HL-60/S4 treated with retinoic acid at 250 ng/mL for 4 days and 3 days (cell line): ENCODE data around the gene UBE2J1.
"Not testable (repeated sequence)": the region's sequence is repeated elsewhere in the genome, so short reads cannot be mapped to it uniquely, and the experiment has no call there.

Experiments used
- in situ Hi-C: fragments of 300-500 bp; cut with MboI; formaldehyde crosslinking; loops from 2 replicates; pipeline ENCODE4 v1.7.0; 2022; ENCODE audit warnings: low sequenced_read_pairs

Gene UBE2J1, protein sequence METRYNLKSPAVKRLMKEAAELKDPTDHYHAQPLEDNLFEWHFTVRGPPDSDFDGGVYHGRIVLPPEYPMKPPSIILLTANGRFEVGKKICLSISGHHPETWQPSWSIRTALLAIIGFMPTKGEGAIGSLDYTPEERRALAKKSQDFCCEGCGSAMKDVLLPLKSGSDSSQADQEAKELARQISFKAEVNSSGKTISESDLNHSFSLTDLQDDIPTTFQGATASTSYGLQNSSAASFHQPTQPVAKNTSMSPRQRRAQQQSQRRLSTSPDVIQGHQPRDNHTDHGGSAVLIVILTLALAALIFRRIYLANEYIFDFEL

DNA sequence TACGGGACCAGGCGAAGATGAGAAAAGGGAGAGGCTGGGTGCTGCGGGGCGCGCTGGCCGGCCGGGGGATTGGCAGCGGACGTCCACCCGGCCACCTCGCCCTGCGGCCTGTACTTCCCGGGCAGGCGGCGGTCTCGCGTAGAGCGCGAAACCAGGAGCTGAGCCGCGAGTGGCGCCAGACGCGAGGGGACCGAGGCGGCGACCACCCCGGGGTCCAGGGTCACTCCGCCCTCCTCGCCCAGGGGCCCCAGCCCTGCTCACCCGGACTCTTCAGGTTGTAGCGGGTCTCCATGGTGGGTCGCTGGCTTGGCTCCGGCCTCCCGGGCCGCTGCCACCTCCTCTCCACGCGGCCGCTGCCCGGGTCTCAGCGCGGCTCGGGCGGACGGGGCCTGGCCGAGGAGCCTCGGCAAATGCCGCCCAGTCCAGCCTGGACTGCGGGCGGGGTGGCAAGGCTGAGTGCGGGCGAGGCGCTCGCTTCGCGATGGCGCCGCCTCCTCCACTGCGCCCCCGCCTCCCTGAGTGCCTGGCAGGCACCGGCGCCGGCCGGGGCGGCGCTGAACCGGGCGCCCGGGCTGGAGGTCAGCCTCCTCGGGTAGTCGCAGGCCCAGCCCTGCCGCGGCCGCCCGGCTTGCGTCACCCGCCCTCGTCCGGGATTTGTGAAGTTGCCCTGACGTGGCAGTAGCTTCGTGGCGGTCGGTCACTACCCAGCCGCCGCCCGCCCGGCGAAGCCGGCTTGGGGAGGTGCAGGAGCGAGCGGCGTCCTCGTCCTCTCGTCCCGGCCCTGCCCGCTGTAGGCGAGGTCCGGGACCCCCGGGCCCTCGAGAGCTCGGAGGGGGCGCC, at the start of gene UBE2J1:
TSS of gene UBE2J1 (minus strand) at position 445 of the 840 bp plus-strand sequence. CDS start at position 292, 153 bp downstream.
- in situ Hi-C loops: loop anchor here (25.0 kb wide), 1 partner anchor 365 kb away; no protein-coding TSS in a partner anchor

DNA sequence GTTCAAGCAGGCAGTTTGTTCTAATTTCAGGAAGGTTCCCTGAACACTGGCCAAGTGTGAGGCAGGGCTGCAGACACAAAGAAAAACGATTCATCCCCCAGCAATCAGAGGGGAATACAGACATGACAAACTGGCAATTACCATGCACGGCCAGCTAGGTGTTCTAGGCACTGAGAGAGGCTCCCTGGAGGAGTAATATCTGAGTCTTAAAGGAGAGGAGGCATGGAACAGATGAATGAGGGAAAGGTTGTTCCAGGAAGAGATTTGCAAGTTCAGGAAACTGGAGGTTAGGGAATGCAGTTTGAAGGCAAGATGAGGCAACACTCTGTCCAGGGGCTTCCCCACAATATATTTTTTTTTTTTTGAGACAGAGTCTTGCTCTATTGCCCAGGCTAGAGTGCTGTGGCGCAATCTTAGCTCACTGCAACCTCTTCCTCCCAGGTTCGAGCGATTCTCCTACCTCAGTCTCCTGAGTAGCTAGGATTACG, 48.4 kb upstream of the UBE2J1 start:
- in situ Hi-C loops: no loop called here

DNA sequence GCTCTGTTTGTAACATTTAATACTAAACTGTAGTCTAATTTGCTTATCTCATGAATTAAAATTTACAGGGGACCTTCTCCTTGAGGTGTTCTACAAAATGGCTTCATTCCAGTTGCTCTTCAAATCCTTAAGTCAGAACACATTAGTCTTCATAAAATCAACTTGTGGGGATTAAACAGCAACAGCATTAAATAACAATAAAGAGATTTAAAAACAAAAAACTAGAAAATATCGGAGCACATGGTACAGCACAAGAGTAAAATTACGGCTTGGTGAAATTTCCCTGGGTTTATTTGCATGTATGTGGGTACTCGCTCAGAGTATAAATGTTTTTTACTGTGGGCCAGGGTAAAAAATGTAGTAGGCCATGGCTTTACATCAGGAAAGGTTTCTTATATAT, 47.5 kb upstream of the UBE2J1 start:
- in situ Hi-C loops: no loop called here

DNA sequence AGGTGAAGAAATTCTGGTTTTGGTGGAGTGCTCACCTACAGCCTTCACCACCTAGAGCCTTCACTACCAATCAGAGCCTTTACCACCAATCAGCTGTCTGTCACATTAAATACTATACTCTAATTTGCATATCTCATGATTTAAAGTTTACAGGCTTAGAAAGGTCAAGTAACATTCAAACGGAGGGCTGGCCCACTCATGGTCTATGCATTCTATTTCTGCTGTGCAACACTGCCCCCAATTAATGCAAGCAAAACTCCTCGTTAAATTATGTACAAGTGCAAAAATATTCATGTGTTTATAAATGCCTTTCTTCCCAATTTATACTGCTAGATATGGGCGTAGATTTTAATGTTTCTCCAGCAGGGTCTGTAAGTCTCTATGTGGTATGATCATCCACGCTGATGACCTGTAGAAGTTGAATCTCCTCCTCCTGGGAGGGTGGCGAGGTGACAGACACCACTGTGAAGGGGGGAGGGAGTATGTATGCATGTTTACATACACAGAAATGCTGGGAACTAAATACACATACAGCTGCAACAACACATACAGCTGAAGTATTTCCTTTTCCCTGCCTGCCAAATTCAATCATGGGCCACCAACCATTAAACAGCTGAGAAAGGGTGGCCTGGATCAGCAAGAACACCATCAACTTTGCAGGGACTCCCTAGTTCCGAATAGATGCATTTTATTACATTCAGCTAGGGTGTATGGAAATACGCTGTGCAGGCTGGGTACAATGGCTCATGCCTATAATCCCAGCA, 46.4 kb upstream of the UBE2J1 start:
- in situ Hi-C loops: no loop called here

DNA sequence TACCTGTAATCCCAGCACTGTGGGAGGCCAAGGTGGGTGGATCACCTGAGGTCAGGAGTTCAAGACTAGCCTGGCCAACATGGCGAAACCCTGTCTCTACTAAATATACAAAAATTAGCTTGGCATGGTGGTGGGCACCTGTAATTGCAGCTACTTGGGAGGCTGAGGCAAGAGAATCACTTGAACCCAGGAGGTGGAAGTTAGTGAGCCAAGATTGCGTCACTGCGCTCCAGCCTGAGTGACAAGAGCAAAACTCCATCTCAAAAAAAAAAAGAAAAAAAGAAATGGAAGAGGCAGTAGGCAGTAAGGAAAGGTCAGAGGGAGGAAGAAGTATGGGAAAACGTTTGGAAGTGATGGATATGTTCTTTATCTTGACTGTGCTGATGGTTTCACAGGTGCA, 45.4 kb upstream of the UBE2J1 start:
- in situ Hi-C loops: not testable (repeated sequence)

DNA sequence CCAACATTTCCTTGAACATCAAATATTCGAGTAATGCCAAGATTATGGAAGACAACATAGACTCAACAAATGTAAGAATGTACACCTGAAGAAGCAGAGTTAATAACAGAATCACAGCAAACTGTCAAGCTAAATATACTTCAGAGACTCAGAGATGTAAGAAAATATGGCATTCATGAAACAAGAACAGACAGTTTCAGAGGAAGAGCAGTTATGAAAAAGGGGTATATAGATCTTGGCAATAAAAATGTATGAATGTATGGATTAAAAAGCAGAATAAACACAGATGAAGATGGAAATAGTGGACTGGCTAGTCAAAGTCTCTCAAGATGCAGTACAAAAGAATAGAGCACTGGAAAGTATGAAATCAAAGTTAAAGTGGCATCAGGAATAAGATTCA, 41.1 kb upstream of the UBE2J1 start:
- in situ Hi-C loops: no loop called here

DNA sequence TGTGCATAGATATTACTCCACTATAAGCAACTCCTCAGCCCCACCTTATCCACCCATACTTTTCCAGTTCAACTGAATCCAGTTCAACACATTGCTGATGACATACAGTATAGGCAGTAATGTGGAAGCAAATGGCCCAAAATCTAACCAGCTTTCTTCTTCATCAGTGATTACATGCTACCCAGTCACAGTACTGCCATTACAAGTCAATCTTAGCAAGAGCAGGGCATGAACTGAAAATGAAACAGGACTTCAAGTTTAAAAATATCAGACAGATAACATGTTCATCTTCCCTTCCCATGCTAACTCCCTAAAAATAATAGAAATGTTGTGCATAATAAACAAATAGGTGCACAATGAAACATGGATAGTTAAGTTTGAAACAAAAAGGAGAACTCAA, 40.3 kb upstream of the UBE2J1 start:
- in situ Hi-C loops: no loop called here

DNA sequence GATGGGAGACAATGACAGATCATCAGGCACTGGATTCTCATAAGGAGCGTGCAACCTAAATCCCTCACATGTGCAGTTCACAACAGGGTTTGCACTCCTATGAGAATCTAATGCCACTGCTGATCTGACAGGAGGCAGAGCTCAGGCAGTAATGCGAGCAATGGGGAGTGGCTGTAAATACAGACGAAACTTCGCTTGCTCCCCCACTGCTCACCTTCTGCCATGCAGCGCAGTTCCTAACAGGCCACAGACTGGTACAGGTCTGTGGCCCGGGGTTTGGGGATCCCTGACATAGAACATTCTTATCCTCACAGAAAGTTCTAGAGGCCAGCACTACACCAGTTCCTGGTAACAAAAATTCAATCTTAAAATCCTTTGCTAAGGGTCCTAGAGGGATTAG, 36.3 kb upstream of the UBE2J1 start:
- in situ Hi-C loops: no loop called here

DNA sequence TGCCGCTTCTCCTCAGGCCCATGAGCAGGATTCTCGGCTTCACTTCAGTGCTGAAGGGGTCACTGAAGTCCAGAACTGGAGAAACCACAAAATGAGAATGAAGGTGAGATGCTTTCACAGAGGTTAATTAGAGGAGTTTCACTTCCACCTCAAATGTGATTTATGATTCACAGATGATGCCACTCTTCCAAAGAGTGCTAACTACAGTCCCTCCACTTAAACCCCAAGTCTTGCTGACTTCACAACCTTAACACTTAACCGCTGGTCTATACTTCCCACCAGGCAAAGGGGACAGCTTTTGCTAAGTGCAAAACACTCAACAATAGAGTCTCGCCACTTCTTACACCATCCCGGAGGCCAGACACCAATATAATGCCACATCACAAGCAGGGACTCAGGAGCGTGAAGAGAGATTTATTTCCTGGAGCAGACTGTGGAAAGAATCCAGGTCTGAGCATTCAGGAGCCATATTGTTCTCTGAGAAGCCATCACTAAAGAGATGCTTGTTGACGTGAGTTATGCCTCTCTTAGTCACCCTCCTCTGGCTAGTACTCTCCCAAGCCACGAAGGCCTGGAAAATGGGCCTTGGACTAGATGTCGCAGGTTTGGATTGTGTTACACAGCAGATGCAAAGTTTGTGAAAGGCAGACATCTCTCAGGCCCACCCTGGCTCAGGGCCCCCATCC, 35.1 kb upstream of the UBE2J1 start:
- in situ Hi-C loops: no loop called here

DNA sequence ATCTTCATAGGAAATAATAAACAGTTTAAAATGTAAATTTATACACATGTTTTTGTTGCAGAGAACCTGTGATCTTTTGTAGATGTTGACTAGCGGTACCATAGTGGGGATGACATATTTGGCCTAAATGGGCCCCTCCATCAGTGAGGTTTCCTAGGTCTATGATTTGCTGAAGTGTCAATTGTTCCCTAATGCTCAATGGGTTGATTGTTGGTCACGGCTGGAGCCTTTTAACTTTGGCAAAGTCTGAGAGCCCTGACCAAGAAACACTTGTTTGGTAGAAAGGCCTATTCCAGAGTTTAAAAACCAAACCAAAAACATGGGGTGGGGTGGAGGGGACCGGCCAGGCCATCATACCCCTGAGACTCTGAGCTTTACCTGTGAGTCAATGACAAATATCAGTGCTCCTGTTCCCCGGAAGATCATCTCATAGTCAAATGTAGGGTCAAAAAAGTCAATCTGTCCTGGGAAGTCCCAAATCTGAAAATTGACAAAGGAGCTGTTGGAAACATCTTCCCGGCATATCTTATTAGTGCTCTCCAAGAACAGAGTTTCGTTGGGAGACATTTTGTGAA, 34.5 kb upstream of the UBE2J1 start:
- in situ Hi-C loops: no loop called here

DNA sequence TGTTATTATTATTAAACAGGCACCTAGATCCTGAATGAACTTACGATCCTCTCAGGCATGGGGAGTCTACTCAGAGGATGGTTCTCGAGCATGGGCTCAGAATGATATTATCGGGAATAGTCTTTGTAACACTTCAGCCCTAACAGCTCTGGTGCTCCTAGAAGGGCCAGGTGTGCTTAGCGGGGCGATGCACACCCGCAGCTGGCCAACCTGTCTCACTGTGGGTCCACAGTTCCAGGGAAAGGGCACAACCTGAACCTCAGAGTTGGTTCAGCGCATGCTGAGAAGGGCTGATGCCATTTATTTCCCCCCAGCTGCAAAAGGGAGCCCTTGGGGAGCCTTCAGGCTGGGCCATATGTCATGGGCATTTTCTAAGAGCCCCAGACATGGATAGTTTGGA, 33.3 kb upstream of the UBE2J1 start:
- in situ Hi-C loops: no loop called here

DNA sequence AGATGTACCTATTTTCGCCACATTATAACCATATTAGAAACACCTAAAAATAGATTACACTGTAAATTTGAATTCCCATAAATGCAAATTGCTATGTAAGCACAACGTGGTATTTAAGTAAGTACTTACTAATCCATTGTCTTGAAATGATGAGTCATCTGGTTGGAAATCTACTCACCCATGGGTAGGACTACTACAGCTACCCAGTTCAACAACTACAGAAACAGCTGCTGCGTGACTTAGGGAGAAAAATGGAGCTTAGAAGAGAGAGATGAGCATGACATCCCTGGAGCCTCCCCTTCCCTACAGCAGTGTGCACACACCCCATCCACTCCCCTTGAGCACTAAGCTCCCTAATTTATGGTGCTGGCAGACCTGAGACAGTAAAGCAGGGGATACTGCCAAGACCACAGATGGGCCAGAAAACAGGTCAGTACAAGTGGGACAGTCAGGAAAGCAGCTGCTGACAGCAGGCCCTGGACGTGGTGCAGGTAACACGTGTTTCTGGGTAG, 32.7 kb upstream of the UBE2J1 start:
- in situ Hi-C loops: no loop called here

DNA sequence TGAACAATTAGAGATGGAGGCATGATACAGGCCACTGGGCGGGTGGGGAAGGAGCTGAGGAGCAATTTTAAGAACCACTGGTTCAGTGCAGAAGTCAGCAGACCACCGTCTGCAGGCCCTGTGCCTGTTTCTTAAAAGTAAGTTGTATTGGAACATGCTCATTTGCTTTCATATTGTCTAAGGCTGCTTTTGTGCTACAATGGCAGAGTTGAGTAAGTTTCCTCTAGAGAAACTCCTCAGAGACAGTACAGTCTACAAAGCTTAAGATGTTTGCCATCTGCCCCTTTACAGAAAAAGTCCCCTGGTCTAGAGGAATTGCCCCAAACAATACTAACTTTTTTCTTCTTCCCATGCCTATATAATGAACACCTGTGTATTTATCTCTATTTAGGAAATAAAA, 28.5 kb upstream of the UBE2J1 start:
- in situ Hi-C loops: no loop called here

DNA sequence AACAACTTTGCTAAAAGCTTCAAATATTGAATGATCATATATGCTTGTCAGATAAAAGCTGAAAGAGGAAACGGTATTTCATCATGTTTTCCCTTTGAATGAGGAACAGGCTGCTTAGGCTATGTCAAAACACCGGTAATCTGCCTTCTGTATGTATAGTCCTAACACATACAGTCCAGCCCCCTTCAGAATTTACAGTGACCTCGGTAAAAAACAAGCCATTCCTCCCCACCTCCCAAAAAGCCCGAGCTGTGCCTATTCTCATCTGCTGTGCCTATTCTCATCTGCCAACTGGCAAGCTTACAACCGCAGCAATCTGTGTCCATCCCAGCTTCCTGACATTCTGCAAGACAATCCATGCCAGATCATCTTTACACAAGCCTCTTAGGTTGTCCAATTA, 26.8 kb upstream of the UBE2J1 start:
- in situ Hi-C loops: no loop called here

DNA sequence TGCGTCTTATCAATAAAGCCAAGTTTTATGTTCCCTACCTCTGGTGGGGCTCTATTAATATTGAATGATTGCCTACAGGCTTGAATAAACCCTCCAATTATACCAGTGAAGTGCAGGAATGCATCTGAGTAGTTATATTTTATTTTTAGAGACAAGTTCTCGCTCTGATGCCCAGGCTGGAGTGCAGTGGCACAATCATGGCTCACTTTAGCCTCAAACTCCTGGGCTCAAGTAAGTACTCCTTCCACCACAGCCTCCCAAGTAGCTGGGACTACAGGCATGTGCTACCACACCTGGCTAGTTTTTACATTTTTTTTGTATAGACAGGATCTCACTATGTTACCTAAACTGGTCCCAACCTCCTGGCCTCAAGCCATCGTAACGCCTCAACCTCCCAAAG, 26.1 kb upstream of the UBE2J1 start:
- in situ Hi-C loops: no loop called here

DNA sequence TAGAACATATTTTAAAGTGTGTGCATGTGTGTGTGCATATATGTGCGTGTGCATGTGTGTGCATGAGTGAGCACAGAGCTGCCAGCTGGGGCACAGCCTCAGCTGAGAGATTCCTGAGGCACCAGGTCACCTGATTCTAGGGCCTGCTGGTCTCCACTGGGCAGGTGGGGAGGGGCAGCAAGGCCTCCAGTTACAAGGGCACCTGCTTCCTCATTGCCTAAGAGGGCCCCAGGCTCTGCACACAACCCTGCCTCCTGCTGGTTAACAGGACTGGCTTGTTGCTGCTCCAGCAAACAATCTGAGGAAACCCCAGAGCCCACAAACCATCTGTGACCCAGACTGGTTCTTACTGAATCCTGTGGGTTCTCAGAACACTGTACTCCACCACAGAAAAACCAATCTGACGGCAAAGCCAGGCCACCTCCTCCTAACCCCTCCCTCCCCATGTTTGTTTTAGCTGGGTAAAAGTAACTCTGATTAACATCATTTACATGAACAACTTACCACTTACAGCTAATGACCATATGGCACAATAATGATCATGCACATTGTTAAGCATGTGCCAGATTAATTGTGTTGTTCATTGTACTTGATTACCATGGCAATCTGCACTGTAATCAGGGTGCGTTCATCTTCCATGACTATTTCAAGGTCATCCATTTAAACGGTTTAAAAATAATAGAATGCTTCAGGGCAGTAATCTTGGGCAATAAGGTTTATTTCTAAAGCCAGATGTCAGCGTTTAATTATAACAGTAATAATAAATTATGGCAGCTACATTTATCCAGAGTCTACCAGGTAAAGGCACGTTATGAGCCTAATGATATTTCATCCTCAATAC, 23.1 kb upstream of the UBE2J1 start:
- in situ Hi-C loops: no loop called here

DNA sequence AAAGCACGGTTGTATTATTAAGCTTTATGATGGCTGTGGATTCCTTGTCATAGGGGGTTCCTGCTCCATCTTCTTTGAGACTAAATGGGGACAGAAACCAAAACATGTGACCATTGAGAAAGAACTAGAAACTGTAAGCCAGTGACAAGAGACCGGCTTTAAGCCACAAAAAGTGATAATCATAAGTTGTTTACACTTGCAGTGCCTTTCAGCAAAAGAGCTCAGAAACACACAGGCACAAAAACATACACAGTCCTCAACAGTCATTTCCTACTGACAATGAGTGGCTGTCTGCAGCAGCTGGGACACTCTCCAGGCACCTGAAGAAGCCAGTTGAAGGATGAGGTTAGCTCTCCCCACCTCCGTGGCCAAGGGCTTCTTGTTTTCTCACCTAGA, 20.0 kb upstream of the UBE2J1 start:
- in situ Hi-C loops: loop anchor here (25.0 kb wide), 1 partner anchor 385 kb away; no protein-coding TSS in a partner anchor

DNA sequence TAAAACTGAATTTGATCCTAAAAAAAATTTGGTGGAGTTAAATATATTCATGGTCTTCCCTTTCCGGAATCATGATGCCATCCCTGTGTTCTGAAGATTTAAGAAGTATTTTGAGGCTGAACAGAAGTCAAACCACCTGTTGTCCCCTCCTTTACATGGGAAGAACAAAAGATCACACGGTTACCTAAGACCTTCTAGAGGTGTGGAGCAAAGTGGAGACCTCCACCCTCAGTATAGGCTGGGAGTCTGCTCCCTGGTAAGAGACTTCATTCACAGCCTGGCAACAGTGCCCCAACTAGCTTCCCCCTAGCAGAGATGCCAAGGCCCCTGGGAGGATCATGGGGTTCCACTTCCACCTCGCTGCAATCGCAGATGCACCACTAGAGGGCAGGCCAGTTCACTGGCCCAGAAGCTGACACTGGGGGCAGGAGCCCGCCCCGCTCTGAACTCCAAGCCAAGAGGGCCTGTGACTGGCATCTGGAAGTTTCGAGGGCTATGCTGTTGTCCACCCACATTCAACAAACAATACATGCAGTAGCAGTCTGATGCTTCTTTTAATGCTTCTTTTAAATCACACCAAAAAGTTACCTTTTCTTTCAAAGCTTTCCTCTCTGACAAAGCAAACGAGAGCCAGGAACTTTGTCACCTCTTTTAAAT, 19.5 kb upstream of the UBE2J1 start:
- in situ Hi-C loops: loop anchor here (25.0 kb wide), 1 partner anchor 385 kb away; no protein-coding TSS in a partner anchor

DNA sequence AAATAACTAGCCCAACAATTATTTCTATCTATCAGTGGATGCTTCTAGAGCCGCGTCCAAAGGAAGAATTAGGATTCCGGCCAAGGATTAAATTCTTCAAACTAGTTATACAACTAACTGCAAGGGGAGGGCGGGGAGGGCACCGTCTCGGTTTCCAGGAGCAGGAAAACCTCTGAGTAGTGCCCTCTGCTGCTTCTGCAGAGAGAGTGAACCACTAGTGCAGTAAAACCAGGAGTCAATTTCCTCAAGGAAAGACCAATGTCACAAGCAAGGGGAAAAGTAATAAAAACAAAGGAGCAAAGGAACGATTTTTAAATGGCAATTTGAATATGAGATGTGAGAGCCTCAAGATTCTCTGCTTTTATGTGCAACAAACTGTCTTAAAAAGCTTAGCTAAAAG, 16.5 kb upstream of the UBE2J1 start:
- in situ Hi-C loops: loop anchor here (25.0 kb wide), 1 partner anchor 382 kb away; no protein-coding TSS in a partner anchor
